GM18508 (cell line): ENCODE measurements around the gene JMJD8.

ENCODE experiments used
- ATAC-seq: cut with Tn5 transposase; IDR thresholded peaks from one replicate; pipeline ENCODE4 v1.9.1; 2021; ENCODE audit warnings: moderate number of reproducible peaks; ENCODE audit not compliant: insufficient read depth, unreplicated experiment

JMJD8 gene, protein sequence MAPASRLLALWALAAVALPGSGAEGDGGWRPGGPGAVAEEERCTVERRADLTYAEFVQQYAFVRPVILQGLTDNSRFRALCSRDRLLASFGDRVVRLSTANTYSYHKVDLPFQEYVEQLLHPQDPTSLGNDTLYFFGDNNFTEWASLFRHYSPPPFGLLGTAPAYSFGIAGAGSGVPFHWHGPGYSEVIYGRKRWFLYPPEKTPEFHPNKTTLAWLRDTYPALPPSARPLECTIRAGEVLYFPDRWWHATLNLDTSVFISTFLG

DNA sequence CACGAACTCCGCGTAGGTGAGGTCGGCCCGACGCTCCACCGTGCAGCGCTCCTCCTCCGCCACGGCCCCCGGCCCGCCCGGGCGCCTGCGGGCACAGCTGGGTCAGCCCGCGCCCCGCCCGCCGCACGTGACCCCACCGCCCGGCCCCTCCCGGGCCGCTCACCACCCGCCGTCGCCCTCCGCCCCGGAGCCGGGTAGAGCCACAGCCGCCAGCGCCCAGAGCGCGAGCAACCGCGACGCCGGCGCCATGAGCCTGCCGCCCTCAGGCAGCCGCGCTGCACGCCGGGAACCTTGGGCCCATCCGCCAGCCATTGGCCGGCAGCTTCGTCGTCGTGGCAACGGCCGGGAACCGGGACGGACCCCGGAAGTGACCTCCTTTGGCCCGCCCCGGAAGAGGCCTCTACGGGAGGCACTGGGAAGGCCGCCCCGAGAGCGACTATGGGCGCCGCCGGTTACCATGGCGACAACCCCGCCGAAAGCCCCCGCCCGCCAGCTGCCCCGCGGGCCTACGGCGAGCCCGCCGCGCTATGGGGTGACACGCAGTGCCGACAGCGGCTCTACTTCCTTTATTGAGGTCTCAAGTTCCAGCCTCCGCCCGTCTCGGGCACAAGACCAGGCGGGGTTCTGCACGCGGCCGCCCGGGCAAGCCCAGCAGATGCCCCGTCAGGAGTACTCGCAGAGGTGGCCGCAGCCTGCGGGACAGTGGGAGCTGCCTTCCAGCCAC is at the start of gene JMJD8:
Gene JMJD8 (minus strand): TSS at position 264 of the 724 bp plus-strand sequence. CDS start 15 bp downstream, at position 249.
- ATAC-seq, result peak; percentile 52

DNA sequence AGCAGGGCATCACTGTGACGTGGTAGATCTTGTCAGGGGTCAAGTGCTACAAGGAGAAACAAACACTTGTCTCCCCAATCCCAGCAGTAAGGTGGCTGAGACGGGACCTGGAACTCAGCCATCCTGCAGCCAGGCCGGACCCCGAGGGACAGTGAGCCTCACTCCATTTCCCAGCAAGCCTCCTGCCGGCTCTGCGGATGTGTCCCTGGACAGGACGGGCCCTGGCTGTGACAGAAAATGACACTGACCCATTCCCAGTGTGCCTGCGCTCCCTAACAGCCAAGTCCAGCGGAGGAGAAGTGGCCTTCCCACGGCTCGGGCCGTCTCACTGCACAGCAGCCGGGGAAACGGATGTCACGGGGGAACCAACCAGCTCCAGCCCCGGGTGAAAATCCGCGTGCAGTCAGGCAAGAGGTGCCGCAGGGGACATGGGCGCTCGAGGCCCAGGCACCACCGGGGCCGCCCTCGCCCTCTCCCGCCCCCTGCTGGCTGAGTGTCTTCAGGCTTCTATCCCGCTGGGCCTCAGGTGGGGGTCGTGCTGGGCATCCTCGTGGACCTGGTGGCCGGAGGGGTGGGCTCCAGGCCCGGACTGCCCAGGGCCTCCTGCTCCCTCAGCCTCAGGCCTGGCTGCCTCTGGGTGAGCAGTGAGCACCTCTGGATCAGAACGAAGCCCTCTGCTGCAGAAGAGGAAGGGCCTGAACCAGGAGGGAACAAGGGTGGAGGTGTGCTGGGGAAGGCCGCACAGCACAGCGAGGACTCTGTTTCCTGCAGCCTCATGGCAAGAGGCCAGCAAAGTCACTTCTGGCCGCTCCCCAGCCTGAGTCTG is 49.5 kb upstream of the JMJD8 start:
- no peak for ATAC-seq

DNA sequence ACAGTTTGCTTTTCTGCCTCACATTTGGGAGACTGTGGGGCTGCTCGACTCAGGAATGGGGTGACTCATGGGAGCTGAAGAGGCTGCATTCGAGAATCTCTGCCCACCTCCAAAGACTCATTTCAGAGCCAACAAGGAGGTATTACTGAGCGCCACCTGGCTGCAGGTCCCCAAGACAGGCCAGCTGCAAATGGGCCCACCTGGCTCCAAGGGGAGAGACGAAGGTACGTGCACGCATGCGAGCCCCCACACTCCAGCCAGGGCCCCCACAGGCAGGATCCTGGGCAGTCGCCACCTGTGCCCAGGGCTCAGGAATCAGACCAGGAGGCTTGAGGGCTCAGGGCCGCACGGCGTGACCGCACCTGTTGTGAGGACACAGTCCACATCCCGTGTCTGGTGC is 48.8 kb upstream of the JMJD8 start:
- no peak for ATAC-seq

DNA sequence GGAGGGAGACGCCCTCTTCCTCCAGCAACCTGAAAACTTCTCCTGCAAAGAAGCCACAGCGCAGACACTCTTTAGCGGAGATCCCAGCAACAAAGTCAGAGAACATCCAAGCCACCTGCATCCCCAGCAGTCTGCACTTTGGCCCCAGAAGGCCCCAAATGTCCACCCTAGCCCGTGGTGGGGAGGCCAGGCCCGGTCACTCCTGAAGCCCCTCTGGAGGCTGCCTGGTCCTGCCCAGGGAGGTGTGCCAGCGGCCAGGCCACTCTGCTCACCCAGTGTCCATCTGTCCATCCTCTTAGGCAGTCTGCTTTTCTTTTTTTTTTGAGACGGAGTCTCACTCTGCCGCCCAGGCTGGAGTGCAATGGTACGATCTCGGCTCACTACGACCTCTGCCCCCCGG is 48.2 kb upstream of the JMJD8 start:
- ATAC-seq, result no peak

DNA sequence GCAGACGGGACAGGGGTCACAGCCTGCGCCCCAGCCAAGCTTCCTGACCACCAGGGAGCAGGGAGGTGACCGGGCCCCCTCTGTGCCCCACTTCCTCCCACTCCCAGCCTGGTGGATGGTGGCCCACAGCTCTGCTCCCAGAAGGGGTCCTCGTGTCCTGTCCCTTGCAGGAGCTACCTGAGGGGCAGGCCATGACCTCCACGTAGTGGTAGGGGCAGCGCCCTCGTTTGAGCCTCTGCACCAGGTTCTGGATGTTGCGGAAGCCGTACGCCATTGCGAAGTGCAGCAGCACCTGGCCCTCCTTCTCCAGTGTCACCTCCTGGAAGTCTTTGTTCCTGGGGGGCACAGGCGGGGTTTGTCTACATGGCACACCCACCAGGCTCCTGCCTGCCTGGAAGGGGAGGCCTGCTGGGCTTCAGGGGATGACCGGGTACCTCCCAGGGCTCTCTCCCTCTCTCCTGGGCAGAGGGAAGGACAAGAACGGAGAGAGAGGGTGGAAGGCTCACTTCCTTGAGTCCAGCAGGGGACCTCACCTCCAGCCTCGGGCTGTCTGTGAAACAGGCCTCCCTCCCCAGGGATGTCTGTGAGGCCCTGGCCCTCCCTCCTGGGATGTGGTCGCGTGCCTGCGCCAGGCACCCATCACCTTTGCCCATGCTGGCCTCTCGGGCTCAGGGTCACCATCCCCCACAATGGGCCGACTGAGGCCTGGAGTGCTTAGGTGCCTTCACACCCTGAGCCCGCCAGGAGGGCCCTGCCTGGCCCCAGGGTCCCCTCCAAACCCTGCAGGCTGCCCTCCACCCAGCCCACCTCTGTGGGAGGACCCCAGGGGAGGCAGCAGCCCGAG is 46.8 kb upstream of the JMJD8 start:
- ATAC-seq, result no peak

DNA sequence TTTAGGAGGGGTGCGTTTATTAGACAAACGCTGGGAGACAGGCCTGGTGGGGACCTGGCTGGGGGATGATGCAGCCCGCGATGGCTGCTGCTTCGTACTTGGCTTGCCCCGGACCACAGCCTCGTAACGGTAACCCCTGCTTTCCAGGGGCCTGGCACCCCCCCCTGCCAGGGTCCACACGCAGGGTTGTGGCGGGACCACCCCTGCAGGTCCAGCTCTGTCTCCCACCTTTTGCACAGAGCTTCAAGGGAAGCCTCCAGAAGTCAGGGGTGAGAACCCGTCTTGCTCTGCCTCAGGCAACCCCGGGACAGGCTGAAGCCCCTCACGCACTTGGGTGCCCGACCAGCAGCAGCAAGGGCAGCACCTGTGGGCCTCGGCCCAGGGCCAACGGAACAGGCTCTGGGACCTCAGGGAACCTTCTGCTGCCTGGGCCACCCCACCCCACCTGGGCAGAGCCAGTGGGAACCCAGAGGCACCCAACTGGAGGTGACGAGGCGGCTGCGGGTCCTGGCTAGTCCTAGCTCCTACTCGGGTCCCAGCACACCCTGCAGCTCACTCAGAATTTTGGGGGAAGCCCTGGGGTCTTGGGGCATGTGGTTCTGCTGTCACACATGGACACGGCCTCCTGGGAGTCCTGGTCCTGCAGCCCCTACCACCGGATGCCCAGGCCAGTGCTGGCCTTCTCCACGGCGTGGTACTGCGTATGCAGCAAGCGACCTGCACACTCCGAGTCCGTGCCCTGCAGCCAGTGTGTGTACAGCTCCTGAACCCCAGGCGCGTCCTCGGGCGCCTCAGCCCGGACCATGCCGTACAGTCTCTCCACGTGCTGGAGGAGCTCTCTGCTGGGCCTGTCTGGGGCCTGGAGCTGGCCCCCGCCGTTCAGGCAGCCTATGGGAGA is 45.9 kb upstream of the JMJD8 start:
- no peak for ATAC-seq

DNA sequence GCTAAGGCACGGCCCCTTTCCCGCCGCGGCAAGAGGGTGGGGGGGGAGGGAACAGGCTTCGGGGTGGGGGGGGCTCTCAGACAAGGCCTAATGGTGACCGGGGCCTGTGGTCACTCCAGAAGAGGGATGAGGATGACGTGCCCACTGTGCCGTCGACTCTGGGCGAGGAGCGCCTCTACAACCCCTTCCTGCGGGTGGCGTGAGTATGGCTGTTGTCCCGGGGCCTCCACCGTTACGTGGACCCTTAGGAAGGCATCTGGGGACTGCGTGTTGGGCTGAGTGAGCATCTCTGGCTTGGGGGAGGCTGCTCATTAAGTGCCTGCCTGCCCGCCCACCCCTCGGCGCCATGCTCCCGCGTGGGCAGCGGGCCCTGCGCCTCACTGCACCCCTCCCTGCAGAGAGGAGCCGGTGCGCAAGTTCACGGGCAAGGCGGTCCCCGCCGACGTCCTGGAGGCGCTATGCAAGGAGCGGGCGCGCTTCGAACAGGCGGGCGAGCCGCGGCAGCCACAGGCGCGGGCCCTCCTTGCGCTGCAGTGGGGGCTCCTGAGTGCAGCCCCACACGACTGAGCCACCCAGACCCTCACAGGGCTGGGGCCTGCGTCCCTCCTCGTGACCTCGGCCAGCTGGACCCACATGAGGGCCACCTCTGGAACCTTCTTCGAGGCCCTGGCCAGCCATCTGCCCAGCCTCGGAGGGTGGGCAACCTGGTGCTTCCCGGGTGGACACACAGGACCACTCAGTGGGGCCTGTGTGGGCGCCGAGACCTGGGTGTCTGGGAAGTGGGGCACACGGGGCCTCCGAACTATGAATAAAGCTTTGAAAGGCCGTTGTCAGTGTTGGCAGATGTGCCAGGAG is 45.0 kb upstream of the JMJD8 start:
- ATAC-seq, result no peak

DNA sequence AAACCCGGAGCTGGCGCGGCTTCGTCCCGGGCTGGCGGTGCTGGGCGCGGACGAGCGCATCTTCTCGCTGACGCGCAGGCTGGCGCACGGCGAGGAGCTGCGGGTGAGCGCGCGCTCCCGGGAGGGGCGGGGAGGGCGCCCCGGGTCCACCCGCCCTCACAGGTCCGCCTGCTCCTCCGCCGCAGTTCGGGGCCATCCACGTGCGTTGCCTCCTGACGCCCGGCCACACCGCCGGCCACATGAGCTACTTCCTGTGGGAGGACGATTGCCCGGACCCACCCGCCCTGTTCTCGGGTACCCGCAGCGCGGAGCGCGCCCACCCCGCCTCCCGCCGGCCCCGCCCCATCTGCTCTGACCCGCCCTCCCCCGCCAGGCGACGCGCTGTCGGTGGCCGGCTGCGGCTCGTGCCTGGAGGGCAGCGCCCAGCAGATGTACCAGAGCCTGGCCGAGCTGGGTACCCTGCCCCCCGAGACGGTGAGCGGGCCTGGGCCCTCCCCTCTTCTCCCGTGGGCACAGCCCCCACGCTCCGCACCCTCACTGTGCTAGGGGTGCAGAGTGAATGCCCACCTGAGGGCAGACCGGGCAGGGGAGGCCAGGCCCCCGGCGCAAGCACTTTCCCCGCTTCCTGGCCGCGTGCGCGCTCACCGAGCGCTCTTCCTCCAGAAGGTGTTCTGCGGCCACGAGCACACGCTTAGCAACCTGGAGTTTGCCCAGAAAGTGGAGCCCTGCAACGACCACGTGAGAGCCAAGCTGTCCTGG is 44.2 kb upstream of the JMJD8 start:
- ATAC-seq, result no peak

DNA sequence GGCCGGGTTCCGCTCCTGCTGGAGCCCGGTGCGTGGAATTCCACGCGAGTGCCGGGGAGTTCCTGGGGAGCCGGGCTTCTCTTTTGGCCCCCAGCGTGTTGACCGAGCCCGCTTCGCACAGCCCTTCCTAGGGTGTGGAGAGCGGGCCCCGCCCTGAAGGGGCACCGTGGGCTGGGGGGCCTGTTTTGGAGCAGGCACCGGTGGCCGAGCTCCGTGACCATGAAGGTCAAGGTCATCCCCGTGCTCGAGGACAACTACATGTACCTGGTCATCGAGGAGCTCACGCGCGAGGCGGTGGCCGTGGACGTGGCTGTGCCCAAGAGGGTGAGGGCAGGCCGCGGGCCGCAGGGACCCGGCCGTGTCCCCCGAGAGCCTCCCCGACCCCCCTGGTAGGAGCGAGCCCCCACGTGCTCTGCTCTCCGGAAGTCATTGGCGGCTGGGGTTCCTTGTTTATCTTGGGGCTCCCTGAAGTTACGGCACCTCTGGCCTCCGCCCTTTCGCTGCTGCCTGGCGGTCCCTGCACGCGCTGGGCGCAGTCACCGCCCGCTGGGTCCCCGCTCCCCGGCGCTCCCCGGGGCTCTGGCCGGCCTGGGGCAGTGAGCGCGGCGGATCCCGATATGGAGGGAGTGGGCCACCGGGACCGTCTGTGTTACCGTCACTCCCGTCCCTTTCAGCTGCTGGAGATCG is 43.3 kb upstream of the JMJD8 start:
- ATAC-seq, result no peak

DNA sequence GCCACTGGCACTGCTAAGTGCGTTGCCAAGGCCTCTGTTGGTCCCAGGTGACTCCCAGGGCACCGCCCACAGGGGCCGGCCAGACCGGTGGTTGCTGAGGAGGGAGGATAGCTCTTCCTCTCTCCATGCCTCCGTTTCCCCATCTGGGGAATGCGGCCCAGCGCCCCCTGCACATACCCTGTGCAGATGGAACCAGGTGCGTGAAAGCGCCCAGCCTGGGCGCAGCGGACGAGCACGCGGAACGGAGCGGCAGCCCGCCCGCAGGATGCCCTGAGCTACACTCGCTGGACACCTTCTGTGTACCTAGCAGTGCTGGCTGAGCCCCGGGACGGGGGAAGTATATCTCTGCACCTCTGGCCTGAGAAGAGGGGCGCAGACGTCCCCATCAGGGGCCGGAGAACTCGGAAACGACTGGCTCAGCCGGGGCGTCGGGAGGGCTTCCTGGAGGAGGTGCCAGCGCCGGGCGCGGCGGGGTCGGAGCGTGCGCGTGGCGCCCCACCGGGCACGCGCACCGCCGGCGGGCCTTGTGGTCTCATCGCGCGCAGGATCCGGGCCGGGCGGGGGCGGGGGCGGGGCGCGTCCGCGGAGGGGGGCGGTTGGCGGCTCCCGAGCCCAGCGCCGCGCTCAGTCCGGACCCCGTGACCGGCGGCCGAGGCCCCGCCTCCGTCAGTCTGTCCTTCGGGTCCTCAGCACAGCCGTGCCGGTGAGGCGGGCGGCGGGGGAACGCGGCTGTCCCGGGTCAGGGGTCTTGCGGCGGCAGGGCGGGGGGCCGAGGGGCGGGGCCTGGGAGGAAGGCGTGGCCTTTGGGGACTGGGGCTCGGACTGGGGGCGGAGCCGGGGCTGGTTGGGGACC is 42.5 kb upstream of the JMJD8 start, which contains the start of the genes CCDC78 and HAGHL:
Gene CCDC78 (minus strand): TSS at position 6 of the 853 bp plus-strand sequence. CDS start 76 bp downstream, outside the sequence.
Gene HAGHL (plus strand): TSS at position 669 of the 853 bp plus-strand sequence. CDS start 404 bp downstream, outside the sequence.
- ATAC-seq, result no peak

DNA sequence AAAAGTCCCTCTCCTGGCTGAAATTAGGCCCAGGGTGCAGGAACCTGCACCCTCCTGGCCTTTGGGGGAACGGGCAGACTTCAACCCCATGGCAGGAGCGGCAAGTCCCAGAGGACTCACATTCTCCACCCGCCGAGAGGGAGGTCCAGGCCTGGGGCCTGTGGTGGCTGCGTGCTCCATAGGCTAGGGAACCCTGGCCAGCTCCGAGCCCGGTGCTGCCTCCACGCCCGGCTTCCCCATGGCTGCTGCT is 42.0 kb upstream of the JMJD8 start:
- no peak for ATAC-seq

DNA sequence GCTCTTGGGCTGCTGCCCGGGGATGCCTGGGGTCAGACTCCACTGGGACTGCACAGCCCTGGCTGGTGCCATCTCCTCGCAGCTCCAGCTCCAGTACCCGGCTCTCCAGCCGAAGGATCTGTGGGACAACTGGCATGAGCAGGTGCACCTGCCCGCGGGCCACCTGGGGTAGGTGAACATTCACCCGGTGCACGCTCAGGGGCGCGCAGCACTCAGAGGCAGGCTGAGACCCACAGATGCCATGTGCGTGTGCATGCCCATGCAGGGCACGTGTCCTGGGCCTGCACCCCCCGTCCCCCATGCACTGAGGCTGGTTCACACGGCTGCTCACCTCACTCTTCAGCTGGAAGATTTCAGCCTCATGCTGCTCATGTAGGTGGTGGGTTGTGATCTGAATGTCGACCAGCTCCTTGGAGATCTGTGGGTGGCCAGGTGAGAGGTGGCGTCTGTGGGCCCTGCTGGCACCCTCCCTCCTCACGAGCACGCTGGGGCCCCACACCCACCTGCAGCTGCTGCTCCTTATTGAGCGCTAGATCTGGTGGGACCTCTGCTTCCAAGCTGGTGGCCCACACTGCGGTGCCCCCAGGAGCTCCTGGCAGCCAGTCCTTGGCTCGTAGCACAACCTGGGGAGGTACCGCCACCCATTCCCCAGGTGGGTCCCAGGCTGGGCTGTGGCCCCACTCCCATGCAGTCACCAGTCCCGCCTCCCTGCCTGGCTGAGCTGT is 41.5 kb upstream of the JMJD8 start:
- ATAC-seq, result no peak

DNA sequence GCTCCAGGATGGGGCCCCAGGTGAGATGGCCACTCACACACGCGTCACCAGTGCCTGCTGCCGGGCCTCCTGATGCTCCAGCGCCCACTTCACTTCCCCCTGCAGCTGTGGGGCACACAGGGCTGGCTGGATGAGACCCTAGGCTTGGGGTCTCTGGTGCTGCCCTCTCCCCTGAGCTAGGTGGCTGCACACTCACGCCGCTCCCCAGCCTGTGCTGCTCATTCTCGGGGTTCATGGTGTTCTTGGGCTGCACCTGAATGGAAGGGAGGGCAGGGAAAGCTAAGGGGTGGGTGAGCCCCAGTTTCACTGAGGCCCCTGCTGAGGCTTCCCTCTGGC is 40.9 kb upstream of the JMJD8 start:
- ATAC-seq, result no peak

DNA sequence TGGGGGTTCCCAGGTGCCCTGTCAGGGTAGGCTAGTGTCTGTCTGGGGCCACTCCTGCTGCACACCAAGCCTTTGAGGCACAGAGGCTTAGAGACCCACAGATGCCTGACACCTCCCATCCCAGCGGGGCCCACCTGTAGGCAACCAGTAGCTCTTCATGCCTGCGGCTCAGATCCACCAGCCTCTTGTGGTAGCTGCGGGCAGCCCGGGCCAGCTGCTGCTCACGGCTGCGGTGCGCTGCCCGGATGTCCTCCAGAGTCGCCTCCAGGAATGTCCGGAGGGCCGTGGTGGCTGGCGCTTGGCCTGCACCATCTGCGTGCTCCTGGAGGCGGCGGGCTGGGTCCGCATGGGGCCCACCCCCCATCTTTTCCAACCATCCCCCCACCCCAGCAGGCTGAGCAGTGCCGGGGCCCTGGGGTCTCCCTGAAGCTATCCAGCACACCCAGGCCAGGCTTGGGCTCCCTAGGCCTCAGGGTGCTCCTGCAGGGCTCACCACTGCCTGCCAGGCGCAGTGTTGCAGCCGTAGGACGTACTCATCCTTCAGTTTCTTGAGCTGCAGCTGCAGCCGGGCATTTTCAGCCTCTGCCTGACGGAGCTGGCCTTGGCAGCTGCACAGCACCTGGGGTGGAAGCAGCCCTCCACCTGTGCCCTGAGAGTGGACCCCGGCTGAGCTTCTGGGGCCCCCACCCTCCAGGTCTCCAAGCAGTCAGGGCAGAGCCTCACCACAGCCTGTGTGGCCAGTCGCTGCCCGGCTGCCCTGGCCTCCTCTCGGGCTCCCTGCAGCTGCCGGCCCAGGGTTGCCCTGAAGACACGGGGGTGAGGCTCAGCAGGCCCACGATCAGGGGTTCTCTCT is 40.3 kb upstream of the JMJD8 start:
- no peak for ATAC-seq

DNA sequence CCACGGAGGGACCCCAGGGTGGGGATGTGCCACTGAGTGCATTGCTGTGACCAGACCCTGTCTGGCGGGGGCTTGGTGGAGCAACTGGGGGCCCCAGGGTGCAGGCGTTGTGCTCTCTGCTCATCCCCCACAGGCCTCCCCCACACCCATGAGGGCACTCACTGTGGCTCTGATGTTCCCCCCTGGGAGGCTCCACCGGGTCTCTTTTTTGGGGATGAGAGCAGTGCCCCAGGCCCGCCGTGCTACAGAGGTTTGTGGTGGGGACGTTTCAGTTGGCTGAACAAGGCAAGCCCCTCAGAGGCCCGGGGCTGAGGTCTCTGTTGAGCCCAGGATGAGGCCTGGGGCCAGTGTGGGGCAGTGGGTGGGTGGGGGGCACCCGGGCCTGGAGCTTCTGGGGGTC is 39.6 kb upstream of the JMJD8 start:
- ATAC-seq, result no peak
